GM12865 (cell line): ENCODE data around the gene FLT4.
A peak's percentile ranks its signal among the peaks of the same experiment; 100 is the strongest.

Source experiments
- DNase-seq: peaks from one replicate; pipeline ENCODE4 v3.0.0; 2010; ENCODE audit warnings: low read depth
- H3K4me3 ChIP-seq: 2 replicates; pipeline ENCODE4 v1.5.1; 2011; ENCODE audit warnings: mild to moderate bottlenecking, low read depth, low read length, control low read depth
- CTCF ChIP-seq: IDR thresholded peaks from 2 replicates; pipeline ENCODE4 v1.5.1; 2011; ENCODE audit warnings: low read length, control low read depth, low read depth, inconsistent platforms; ENCODE audit not compliant: insufficient read depth; ENCODE audit errors: missing control alignments

Gene FLT4

GRCh38 chr5:180595381-180596114 is 53.9 kb downstream of the FLT4 start:
- no peak overlapping the region for H3K4me3 ChIP-seq
- DNase-seq: no peak
- TF ChIP-seq CTCF: no peak

DNA sequence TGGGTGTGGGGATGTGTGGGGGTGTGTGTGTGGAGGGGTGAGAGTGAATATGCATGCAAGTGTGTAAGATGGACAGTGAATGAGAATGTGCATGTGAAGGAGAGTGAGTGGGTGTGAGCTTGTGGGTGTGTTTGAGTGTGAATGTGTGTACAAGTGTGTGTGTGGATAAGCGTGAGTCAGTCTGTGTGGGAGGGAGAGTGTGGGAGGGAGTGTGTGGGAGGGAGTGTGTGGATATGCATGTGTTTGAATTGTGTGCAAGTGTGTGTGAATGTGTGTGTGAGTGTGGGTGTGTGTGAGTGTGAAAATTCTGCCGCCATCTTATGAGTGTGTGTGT is 54.4 kb downstream of the FLT4 start:
- H3K4me3 ChIP-seq: no peak overlapping the region
- TF ChIP-seq CTCF: no peak
- no peak for DNase-seq

GRCh38 chr5:180594311-180595045 is 54.9 kb downstream of the FLT4 start:
- DNase-seq: no peak
- H3K4me3 ChIP-seq: no peak overlapping the region
- TF ChIP-seq CTCF: no peak

DNA sequence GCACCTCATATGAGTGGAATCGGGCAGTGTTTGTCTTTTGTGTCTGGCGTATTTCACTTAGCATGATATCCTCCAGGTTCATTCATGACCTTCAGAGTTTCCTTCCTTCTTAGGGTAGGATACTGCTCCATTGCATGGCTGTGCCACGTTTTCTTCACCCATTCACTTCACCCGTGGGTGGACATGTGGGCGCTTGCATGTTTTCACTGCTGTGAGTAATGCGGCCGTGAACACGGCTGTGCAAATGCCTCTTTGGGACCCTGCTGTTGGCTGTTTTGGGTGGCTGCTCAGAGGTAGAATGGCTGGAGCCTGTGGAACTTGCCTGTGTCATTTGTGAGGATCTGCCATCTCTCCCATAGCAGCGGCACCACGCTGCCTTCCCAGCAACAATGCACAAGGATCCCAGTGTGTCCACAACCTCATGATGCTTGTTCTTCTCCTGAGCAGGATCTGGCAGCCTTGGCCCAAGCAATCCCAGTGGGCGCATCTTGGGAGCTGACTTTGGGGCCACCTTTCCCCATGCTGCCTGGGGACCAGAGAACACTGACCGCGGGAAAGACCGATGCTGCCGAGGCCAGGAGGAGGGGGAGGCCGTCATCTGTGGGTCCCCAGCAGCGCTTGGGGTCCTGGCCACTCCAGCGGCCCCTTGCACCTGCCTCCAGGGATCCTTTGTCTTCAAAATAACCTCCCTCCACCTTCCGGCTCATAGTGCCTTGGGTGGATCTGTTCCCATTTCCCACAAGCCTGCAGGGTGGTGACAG is 55.8 kb downstream of the FLT4 start:
- TF ChIP-seq CTCF: no peak
- no peak overlapping the region for H3K4me3 ChIP-seq
- DNase-seq: no peak

DNA sequence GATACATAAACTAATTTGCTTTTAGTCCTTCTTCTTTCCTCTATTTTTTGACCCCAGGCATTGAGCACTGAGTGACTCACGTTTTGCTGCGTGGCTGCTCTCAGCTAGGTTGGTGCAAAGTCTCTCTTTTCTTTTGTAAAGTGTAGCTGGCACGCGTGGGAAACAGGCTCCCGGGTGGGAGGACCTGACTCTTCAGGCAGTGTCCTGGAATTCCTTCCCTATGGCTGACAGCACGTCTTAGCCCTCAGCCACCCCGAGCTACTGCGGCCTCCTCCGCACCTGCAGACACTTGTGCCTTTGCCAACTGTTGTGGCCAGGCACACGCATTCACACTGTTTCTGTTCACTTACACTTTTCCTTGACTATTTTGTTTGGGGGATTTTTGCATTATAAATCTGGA is 57.2 kb downstream of the FLT4 start:
- H3K4me3 ChIP-seq: no peak overlapping the region
- DNase-seq: no peak
- no peak for TF ChIP-seq CTCF

- H3K4me3 ChIP-seq: peak within 1 kb of the TSS; percentile 5; the same call in 1 of the 2 replicates
- DNase-seq: no peak
- TF ChIP-seq CTCF: no peak
Measured at GRCh38 chr5:180591311-180591887, 58.0 kb downstream of the FLT4 start, which contains the start of gene SCGB3A1. SCGB3A1 (minus strand) TSS chr5:180591499; CDS start chr5:180591462, 37 bp downstream.
